Renal pelvis (tissue), 4 donors: ENCODE data around the gene TRNT1. TPM values are rescaled to one million over a fixed set of nuclear protein-coding genes. Genes with fewer than 3 reads are reported as not detected.

Experiments
- DNase-seq: peaks from one replicate; pipeline ENCODE4 v3.0.0-alpha.2; 2013
- polyA plus RNA-seq, 3 donors: library from polyadenylated mRNA; unstranded; fragments of 120-200 nt; gene quantifications; one replicate each; pipeline ENCODE4 v1.2.1, GENCODE V29; 2013; ENCODE audit not compliant: insufficient read length in 3 of 3

Gene TRNT1
- polyA plus RNA-seq, 3 donors = 26.7 to 40.9 (median 40.4) TPM

DNA sequence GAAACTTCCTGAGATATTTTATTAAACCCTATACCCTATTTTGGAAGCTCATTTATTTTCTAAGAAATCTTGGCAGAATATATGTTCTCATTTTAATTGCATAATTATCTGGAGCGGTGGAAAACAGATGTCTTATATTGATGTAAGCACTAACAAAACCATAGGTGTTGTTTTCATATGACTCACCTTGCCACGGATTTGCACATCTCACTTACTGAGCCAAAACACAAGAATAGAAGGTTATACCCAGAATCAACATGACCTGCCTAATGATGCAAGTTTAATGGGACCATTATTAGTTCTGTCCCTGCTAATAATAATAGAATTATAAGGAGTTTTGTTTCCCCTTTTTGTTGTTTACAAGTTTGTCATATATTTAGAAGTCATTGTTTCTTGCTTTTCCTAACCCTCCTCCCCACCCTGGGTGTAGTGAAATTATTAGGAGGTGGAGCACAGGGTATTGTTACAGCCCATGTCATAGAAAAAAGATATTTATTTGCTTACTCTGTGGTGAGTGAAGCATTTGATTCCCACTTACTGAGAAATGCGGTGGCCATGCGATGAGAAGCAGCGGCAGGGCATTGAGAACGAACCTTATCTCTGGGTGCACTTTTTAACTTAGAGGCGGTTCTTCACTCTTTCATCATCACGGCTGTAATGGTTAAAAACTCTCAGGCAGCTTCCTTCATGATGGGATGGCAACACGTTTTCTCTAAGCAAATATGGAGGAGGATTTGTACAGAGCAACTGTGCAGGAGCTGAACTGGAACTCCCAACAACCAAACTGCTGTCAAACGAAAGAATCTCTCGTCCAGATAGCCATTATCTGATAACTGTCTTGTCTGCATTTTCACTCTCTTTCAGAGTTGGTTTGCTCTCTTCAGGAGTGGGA is 17.1 kb upstream of the TRNT1 start:
- no peak for DNase-seq

DNA sequence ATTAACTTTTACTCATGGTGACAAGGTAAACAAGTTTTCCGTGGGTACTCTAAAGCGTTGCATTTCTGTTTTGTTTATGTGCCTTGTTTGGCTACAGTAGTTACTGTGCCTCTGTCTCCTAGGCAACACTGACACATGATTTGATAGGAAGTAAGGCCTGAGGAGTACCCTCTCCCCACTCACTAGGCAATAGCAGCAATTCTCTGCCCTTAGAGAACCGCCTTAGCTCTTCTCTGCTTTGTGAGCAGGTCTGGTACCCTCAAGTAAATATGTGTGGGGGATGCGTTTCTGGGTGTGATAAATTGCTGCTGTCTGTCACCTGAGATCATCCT is 16.5 kb upstream of the TRNT1 start, which contains the start of gene IL5RA:
TSS of gene IL5RA (minus strand) at position 76 of the 332 bp plus-strand sequence. CDS start 5,390 bp downstream, outside the sequence.
- DNase-seq = peak; percentile 72

DNA sequence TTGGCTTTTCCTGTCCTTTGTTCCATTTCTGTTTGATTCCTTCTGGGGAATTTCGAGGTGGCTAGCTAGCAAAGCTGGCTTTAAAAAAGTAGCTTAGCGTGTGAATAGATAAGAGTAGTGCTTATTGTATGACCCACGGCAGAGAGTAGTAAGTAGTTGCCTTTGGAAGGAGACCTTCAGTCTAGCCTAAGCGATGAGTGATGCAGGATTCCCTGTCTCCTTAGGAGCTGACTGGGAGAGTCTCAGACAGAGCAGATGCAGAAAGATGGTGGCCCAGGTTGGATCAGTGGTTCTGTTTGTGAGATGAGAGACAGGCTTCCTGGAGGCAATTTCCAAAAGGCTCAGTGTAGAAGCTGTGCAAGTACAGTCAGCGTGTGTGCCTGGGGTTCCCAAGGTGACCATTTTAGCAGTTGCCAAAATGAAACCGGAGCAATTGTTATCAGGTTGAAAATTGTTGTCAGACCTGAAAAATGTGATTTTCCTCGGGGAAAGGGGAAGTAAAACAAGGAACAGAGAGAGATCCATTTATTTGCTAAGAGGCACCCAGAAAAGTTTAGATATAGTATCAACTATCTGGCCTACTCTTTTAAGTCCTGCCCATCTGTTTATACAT is 15.9 kb upstream of the TRNT1 start:
- DNase-seq = no peak

DNA sequence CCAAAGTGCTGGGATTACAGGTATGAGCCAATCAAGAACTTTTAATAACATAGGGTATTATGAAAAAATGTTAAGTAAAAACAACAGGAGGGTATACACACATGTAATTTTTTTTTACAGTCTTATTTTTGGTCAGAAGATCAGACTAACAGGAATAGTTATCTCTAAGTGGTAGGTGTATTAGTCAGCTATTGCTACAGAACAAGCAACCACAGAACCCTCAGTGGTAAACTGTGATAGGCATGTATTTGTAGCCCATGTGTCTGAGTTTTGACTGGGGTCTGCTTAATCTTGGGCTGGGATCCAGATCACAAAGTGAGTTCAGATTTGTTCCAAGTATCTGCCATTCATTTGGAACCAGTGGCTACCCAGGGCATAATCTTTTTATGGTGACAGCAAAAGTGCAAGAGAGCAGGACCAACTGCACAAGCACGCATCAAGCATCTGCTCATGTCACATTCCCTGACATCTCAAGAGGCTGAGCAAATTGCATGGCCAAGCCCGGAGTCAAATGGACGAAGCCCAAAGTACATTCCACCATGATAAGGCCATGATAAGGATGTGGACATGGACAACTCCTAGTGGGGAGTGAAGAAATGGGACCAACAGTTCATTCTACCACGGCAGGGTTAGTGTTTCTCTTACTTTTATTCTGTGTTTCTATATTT is 13.6 kb upstream of the TRNT1 start:
- no peak for DNase-seq

DNA sequence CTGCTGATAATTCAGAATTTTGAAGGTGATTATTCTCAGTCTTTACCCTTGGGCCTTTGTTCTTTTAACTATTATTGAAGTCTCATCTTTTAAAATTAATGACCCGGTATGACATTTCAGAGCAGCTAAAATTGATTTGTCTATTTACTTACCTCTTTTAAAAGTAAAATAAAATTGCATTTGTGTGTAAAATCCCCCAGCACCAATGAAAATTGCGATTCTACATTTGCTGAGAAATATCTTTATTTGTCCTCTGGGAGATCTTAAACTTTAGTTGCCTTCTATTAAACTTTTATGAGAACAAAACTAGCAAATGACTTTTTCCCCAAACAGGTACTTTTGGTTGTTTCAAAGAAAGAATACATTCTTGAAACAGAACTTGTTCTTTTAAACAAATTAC is 9.1 kb upstream of the TRNT1 start:
- DNase-seq = no peak

DNA sequence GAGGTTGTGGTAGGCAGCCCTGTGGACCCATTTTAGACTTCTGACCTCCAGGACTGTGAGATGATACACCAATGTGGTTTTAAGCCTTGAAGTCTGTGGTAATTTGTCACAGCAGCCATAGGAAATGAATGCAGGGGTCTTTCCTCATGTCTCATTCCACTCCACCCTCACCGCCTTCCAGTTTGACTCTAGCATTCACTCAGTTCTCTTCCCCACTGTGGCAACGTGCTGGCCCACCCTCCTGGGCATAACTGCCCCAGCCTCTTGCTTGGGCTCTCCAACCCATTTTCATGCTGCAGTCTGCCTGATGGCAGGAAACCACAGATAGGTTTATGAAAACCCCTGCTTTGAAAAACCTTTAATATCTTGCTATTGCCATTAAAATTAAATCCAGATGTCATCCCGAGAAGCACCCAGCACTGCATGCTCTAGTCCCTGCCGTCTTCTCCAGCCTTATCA is 7.3 kb upstream of the TRNT1 start:
- DNase-seq = no peak

DNA sequence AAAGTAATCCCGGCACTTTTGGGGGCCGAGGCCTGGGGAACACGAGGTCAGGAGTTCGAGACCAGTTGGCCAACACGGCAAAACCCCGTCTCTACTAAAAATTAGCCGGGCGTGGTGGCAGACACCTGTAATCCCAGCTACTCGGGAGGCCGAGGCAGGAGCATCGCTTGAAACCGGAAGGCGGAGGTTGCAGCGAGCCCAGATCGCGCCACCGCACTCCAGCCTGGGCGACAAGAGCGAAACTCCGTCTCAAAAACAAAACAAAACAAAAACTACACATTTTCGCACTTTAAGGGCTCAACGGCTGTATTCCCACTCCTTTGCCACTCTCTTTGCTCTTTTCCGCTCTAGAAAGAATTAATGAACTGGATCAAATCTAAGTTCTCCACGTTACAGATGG is 763 bp upstream of the TRNT1 start:
- DNase-seq = no peak

DNA sequence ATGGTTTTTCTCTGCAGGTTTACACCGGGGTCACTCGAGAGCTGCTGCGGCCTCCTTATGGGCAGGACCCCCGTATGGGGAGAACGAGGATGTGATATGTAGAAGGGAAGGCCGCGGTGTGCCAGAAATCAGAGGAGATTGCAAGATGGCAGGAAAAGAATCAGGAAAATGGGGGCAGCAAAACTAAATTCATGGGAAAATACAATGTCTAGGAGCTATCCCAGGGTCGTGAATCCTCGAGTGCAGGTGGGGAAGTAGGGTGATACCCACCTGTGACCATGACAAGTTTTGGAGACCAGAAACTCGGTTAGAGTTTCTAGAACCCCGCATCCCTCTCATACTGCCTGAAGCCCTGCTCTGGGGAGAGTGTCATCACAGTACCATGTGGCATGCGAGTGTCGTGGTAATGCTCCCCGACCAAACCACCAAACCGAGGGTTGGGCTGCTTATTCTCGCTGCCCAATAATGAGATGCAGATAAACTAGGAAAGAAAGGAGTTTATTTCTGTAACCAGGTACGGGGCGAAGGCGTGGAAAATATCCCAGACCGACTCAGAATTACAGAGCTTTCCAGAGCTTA is 781 bp downstream of the TRNT1 start:
- DNase-seq = no peak

DNA sequence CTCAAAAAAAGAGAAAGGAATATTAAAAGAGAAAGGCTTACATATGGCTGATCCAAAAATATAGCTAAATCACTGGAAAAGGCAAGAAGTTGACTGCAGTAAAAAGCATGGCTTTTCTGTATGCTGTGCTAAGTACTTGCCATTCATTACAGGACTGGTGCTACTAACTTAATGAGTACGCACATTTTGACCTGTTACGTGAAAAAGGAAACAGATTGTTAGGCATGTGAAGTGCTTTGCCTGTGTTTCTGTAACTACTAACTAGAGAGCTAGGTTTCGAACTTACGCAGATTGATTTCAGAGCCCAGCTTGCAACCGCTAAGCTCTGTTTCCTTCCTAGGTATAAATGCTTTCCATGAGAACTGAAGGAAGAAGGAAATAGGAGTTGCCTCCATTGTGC is 2.8 kb downstream of the TRNT1 start:
- DNase-seq = no peak

DNA sequence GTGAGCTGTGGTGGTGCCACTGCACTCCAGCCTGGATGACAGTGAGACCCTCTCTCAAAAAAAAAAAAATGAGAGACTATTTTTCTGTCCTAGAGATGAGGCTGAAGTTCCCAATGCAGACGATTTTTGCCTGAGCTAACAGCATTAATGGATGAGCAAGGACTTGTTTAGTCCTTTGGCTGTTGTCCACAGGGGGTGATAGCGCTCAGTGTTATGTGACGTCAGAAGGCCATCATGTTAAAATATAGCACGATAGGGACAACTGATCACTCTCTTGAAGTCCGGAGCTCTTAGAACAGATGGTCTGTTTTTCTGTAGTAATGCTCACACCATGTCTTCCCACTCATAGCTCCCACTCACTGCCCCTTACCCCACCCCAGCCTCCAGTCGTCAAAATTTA is 6.8 kb downstream of the TRNT1 start:
- no peak for DNase-seq

DNA sequence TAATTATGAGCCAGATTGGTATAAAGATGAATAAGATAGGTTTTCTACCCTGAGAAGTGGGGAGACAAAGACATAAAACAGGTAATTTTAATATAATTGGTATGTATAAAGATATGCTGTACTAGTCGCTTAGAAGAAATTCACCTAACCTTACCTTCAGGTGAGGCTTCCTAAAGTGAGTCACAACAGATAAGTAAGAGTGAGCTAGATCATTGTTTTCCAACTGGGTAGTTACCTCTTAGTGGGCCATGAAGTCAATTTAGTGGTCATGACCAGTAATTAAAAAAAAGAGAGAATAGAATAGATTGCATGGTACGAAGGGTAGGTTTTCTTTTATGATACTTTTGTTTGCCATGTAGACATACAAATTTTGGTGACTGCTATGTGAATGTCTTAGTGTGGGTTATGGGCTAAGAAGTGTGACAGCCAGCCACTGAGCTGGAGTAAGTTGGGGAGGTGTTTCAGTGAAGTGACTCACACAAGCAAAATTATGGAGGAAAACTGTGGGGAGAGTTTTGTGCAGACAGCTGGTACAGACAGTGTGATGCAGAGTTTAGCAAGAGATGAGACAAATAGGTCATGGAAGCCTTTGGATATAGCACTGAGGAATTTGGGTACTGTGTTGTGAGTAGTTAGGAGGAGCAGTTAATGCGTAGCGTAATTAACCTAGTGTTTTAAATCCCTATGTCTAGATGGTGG is 8.2 kb downstream of the TRNT1 start:
- no peak for DNase-seq

DNA sequence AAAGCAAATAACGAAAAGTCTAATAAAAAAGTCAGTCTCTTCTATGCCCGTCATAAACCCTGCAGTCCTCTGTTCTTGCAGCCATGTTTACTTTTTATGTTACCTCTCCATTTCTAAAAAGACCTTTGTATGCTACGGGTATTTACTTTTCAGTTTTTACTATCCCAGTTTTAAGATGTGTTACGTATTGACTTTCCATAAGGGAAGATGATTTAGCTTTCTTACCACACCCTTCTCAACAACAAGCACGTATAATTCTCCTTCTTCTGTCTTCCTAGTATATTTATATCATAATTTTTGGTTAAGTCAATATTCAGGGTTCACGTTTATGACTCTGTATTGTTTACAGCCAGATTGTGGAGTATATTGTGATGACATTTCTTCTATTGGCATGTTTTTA is 10.8 kb downstream of the TRNT1 start:
- no peak for DNase-seq

DNA sequence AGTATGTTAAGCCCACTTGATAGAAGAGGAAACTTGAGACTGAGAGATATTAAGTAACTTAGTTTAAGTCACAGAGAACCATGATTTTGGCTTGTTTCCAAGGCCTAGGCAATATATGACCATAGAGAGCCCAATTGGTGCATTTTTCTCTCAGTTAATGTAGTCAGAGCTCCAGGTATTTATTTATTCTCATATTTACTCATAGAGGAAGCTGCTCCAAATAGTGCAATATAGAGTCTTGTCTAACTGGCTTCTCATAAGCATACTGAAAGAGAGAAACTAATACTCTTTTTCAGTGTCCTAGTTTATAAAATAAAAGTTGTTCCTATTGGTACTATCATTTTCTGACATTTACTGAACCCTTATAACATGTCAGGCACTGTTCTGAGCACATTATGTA is 15.2 kb downstream of the TRNT1 start:
- no peak for DNase-seq

DNA sequence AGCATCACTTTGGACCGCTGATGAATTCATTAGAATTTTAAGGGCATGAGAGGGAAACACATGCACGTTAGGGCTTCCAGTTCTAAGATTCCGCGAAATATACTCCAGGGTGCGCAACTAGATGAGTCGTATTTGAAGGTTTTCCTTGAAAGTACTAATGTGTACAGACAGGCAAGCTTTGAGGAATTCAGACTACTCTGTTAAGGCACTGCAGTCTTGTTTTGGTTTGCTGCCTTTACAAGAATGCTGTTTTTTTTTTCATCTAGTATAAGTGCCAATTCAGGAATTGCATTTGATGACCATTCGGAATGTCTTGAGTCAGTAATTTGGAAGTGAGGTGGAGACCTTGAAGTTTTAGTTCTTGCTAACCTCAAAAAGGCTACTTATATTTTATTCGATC is 19.1 kb downstream of the TRNT1 start:
- no peak for DNase-seq

DNA sequence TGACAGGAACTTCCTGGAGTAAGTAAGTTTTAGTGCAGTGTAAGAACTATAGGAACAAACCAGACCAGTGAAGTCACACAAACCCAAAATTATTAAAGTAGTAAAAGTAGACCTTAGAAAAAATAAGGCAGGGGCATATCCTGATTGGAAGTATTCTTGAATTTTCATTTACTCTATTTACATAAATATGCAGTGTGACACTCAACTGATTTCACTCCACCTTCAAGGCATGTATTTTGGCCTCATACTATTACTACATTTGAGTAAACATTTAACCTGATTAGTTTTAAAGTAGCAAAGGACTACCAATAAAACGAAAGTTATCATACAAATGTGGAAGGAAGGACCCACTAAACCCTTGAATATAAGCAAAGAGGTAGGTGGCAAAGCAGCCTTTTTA is 22.8 kb downstream of the TRNT1 start:
- DNase-seq = no peak

DNA sequence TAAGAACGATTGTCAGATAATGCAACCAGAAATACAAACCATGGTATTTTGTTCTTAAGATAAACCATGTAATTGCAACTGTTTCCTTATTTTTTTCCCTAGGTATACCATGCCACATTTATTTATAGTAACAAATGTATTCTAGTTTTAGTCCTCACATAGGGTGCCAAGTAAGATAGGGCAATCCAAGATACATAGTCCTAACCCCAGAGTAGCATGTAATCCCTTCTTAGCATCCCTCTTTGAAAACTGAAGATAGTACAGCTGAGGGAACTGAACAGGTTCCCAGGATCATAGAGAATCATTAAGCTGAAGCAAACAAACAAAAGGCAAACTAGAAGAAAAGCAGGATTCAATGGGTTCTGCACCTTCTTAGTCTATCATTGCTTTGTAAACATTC is 24.8 kb downstream of the TRNT1 start:
- DNase-seq = no peak

DNA sequence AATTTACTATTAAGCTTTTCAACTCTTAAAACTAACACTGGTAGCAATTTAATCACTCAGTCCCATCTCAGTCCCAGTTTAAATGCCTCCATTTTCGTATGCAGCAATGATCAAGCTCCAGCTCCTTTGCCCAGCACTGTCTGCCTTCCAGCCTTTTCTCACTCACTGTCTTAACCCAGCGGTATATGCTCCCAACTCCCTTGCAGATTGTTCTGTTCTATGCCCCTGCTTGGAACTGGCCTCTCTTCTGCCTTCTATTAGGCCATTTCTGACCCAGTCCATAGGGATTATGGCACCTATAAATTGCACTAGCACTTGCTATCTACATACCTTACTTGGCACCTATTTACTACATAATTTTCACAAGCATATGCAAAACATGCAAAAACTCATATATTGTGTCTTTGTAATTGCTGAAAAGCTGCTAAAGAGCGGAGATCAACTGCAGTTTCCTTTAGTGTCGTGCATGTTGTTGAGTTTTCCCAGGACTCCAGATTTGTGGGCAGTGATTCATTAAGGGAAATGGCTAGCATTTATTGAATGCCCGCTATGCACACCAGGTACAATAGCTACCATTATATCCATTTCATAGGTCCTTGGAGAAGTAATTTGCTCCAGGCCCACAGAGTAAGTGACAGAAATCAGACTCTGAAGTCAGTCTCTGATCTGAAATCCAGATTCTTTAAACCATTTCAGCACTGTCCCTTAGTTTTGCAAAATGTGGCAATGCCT is 28.3 kb downstream of the TRNT1 start:
- DNase-seq = no peak

DNA sequence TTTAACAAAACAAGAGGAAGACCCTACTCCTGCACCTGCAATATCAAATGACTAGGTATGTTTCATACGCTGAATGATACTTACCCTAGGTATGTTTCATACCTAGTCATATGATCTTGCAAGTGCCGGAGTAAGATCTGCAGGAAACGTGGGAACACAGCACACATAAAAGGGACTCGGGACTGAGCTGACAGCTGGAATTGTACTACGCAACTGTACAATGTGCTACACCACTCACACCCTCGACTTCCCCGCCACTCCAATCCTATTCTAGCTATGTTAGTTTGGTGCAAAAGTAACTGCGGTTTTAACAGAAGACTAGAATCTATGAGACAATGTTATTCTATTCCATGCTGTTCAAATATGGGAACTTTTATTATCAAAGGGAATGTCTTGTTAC is 30.7 kb downstream of the TRNT1 start:
- DNase-seq = no peak

DNA sequence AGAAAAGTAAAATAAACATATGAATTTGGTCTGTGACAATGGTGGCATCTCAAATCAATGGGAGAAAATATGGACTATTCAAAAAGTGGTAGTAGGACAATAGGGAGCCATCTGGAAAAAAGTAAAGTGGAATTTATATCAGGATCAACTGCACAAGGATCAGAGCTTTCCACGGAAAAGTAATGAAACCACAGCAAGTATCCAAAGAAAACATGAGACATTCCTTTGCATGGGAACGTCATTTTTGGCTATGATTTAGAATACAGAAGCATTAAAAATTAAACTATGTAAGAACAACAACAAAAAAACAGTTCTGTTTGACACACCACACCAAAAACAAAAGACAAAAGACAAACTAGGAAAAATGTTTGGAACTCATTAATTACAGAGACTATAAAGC is 34.1 kb downstream of the TRNT1 start:
- DNase-seq = no peak

DNA sequence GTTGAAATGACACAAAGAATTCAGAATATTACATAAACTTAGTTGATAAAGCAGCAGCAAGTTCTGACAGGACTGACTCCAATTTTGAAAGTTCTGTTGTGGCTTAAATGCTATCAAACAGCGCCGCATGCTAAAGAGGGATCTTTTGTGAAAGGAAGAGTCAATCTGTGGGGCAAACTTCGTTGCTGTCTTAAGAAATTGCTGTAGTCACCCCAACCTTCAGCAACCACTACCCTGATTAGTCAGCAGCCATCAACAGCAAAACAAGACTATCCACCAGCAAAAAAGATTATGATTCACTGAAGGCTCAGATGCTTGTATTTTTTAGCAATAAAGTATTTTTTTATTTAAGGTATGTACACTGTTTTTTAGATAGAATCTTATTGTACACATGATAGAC is 38.5 kb downstream of the TRNT1 start:
- DNase-seq = no peak

DNA sequence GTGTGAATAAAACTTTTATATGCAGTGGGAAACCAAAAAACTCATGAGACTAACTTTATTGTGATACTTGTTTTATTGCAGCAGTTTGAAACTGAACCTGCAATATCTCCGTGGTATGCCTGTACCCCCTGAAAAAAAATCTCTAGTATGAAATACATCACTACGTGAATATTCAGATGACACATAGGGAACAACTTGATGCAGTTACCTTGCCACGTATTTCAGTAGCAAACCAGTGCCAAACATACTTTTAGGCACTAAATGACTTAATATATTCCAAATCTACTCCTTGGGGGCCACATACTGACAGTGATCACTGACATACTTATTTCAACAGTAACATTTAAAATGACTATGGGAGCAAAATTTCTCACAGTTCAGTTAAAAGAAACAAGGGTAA is 38.9 kb downstream of the TRNT1 start:
- DNase-seq = no peak
